HepG2 (cell line): Measurements from ENCODE around the gene HDAC4. TPM values are rescaled to one million over a fixed set of nuclear protein-coding genes. Genes with fewer than 3 reads are reported as not detected.
A peak's percentile ranks its signal among the peaks of the same experiment; 100 is the strongest.

ENCODE experiments used
- ATAC-seq: fragments of 200-7000 bp; cut with Tn5 transposase; 3 replicates; pipeline ENCODE4 v1.9.1; 2020; ENCODE audit warnings: mild to moderate bottlenecking, moderate library complexity
- BruUV-seq: library from RNA; stranded (reverse); fragments of 400-500 nt; replicated peaks from 2 replicates; lab custom pipeline; 2021; lab: Mats Ljungman, UMichigan
- CTCF ChIA-PET: fragments of 300-600 bp; formaldehyde crosslinking; extraction: SDS; loops from one replicate; lab custom pipeline; 2021; ENCODE audit warnings: low total read pairs, inconsistent platforms, low intra/inter-chr PET ratio; lab: Yijun Ruan, JAX
- POLR2A ChIA-PET: fragments of 350-600 bp; sonication (Branson Sonifier 250); formaldehyde crosslinking; loops from one replicate; lab custom pipeline; 2020; ENCODE audit warnings: antibody characterized with exemption, inconsistent platforms; lab: Yijun Ruan, JAX
- DNase-seq: peaks from one replicate; pipeline ENCODE4 v3.0.0-alpha.2; 2015; ENCODE audit warnings: low spot score
- FAIRE-seq: peaks from 3 replicates; lab custom pipeline; 2011; peaks lifted over from hg19 to GRCh38; lab: Jason Lieb, UNC
- H2AFZ ChIP-seq: one replicate; pipeline ENCODE4 v1.6.1; 2011; ENCODE audit warnings: low read length, inconsistent platforms
- H3K27ac ChIP-seq: fragments of 300-600 bp; 3 replicates; pipeline ENCODE4 v1.8.0; 2011; ENCODE audit warnings: mixed run types, mild to moderate bottlenecking, mixed read lengths, low read length, inconsistent platforms; ENCODE audit not compliant: insufficient read depth; ENCODE audit errors: extremely low read length
- H3K27me3 ChIP-seq, 2 experiments: fragments of 200-600 bp in 1 of 2; 2 replicates in 1 of 2; 3 replicates in 1 of 2; pipeline versions ENCODE4 v1.6.0 to v1.8.0; 2011; ENCODE audit warnings: low read length in 2 of 2, mild to moderate bottlenecking in 2 of 2, moderate library complexity in 2 of 2, inconsistent platforms in 1 of 2; ENCODE audit not compliant: insufficient read depth in 2 of 2, control insufficient read depth in 1 of 2
- H3K36me3 ChIP-seq, 2 experiments: fragments of 200-600 bp in 1 of 2; replicated peaks in 1 of 2; 2 replicates in 1 of 2; 3 replicates in 1 of 2; pipeline versions ENCODE4 v1.5.1 to v1.8.0; 2011; ENCODE audit warnings: low read length in 2 of 2, inconsistent platforms in 1 of 2; ENCODE audit not compliant: insufficient read depth in 2 of 2, control insufficient read depth in 1 of 2
- H3K4me1 ChIP-seq: 2 replicates; pipeline ENCODE4 v1.5.1; 2012; ENCODE audit warnings: low read length, inconsistent platforms; ENCODE audit not compliant: insufficient read depth
- H3K4me2 ChIP-seq: 2 replicates; pipeline ENCODE4 v1.6.0; 2011; ENCODE audit warnings: low read depth, low read length, inconsistent platforms
- H3K4me3 ChIP-seq, 3 experiments: fragments of 200-600 bp in 1 of 3; sonication (generic), shearing (Covaris generic) in 1 of 3; replicated peaks in 1 of 3; 2 replicates each; pipeline ENCODE4 v1.5.1; 2011 to 2016; ENCODE audit warnings: low read length in 3 of 3, inconsistent platforms in 2 of 3, low read depth in 2 of 3, mild to moderate bottlenecking in 2 of 3, control low read depth in 1 of 3, mixed read lengths in 1 of 3; ENCODE audit not compliant: insufficient read depth in 1 of 3
- H3K79me2 ChIP-seq: one replicate; pipeline ENCODE4 v1.6.1; 2011; ENCODE audit warnings: low read length, inconsistent platforms; ENCODE audit not compliant: insufficient read depth
- H3K9ac ChIP-seq: 2 replicates; pipeline ENCODE4 v1.6.0; 2011; ENCODE audit warnings: mild to moderate bottlenecking, low read depth, low read length, inconsistent platforms; ENCODE audit not compliant: insufficient read depth
- H3K9me3 ChIP-seq: 2 replicates; pipeline ENCODE4 v1.5.1; 2012; ENCODE audit warnings: mild to moderate bottlenecking, low read length
- H4K20me1 ChIP-seq: 2 replicates; pipeline ENCODE4 v1.6.0; 2011; ENCODE audit warnings: inconsistent platforms, mild to moderate bottlenecking, low read length, moderate library complexity; ENCODE audit not compliant: insufficient read depth
- FOXA1 ChIP-seq, 2 experiments: fragments of 450-650 bp in 1 of 2; sonication (generic) in 1 of 2; formaldehyde crosslinking in 1 of 2; IDR thresholded peaks; 2 replicates each; pipeline versions ENCODE4 v1.4.0 to v1.6.1; 2016 to 2020; ENCODE audit warnings: missing genetic modification reagents in 1 of 2
- FOXC1 ChIP-seq: sonication (generic); formaldehyde crosslinking; IDR thresholded peaks from 2 replicates; pipeline ENCODE4 v1.8.0; 2022; ENCODE audit warnings: mild to moderate bottlenecking, missing genetic modification reagents, borderline replicate concordance
- HNF4A ChIP-seq: sonication (generic); formaldehyde crosslinking; IDR thresholded peaks from 2 replicates; pipeline ENCODE4 v1.4.0; 2020; ENCODE audit warnings: missing genetic modification reagents
- NFKB2 ChIP-seq: sonication (generic); formaldehyde crosslinking; IDR thresholded peaks from 2 replicates; pipeline ENCODE4 v1.4.0; 2020; ENCODE audit warnings: missing genetic modification reagents, borderline replicate concordance
- PRMT3 ChIP-seq: sonication (generic); formaldehyde crosslinking; IDR thresholded peaks from 2 replicates; pipeline ENCODE4 v1.8.1; 2022; ENCODE audit warnings: low read depth, mild to moderate bottlenecking, moderate library complexity, missing genetic modification reagents, borderline replicate concordance
- SNAPC2 ChIP-seq: sonication (generic); formaldehyde crosslinking; IDR thresholded peaks from 2 replicates; pipeline ENCODE4 v1.8.1; 2022; ENCODE audit warnings: mild to moderate bottlenecking, missing genetic modification reagents
- TCF7L2 ChIP-seq: IDR thresholded peaks from 2 replicates; pipeline ENCODE4 v1.6.1; 2011; ENCODE audit warnings: mild to moderate bottlenecking, low read depth, low read length, moderate library complexity
- ZBTB1 ChIP-seq: sonication (generic); formaldehyde crosslinking; IDR thresholded peaks from 2 replicates; pipeline ENCODE4 v1.4.0; 2020; ENCODE audit warnings: missing genetic modification reagents, borderline replicate concordance
- ZNF441 ChIP-seq: sonication (generic); formaldehyde crosslinking; IDR thresholded peaks from 2 replicates; pipeline ENCODE4 v1.7.0; 2021; ENCODE audit warnings: missing genetic modification reagents, borderline replicate concordance
- ZNF619 ChIP-seq: sonication (generic); formaldehyde crosslinking; IDR thresholded peaks from 2 replicates; pipeline ENCODE4 v1.4.0; 2020; ENCODE audit warnings: mild to moderate bottlenecking, missing genetic modification reagents
- WGBS: methylation state at CpG from one replicate; pipeline ENCODE4 v1.1.6; 2017; ENCODE audit warnings: low lambda C conversion rate; 5-methylcytosine and 5-hydroxymethylcytosine counted together
- in situ Hi-C: cut with HindIII; loops from 2 replicates; pipeline ENCODE4 v1.10.0; 2017; ENCODE audit warnings: low pct_unique_long_range_greater_than_20kb; ENCODE audit not compliant: extremely low pct_ligation_motif_present
- intact Hi-C: fragments of 100-400 bp; cut with micrococcal nuclease; formaldehyde crosslinking; loops from one replicate; pipeline ENCODE4 v1.10.0; 2022; ENCODE audit not compliant: unreplicated experiment
- polyA plus RNA-seq, 8 experiments: library from polyadenylated mRNA; depleted of rRNA in 3 of 8; stranded (reverse) in 7 of 8; unstranded in 1 of 8; fragments of >200 nt; fragmentation: Illumina TruSeq in 4 of 8; extraction: Trizol in 4 of 8; gene quantifications; 2 replicates each; pipeline versions ENCODE4 v1.2.1 to v1.2.3, GENCODE V29; 2011 to 2016; ENCODE audit warnings: low read depth in 4 of 8, missing spikeins in 1 of 8, mixed read lengths in 1 of 8; ENCODE audit not compliant: insufficient read depth in 1 of 8
- total RNA-seq, 5 experiments: library from RNA; depleted of rRNA; stranded (reverse); fragments of >200 nt; fragmentation: Illumina TruSeq; extraction: Trizol; gene quantifications; 2 replicates each; pipeline ENCODE4 v1.2.3, GENCODE V29; 2016; ENCODE audit warnings: low read depth in 1 of 5
- TF ChIP-seq, protein P1 (sequence below): sonication (generic); formaldehyde crosslinking; IDR thresholded peaks from 2 replicates; pipeline ENCODE4 v1.5.0; 2020; ENCODE audit warnings: mild to moderate bottlenecking, missing genetic modification reagents, moderate library complexity
- TF ChIP-seq, protein P2 (sequence below): sonication (generic); formaldehyde crosslinking; IDR thresholded peaks from 2 replicates; pipeline ENCODE4 v1.8.0; 2022; ENCODE audit warnings: mild to moderate bottlenecking, missing genetic modification reagents; ENCODE audit not compliant: insufficient replicate concordance

The HDAC4 gene
- total and polyA plus RNA-seq, 2 of the 13 experiments (the other 11 are each of a cell fraction or from before 2014, with no cell fraction given) = 10.1 to 11.5 TPM

DNA sequence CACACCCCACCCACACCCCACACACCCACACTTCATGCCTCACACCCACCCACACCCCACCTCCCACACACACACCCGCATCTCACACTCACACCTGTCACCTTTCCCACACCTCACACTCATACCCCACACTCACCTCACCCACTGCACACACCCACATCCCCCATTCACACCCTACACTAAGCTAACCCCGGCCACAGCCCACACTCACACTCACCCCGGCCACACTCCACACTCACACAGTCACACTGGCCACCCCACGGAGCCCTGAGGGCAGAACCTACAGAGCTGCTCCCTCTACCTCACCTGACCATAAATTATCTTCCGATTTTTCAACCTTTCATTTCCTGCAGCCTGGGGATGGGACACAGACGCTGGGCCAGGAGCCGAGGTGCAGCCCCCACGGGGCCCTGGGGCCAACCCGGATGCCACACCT is 241.3 kb downstream of the HDAC4 start:
- Histone ChIP-seq H3K27me3 (no peaks in the 10 kb centered on the region), H3K4me1 (no peaks in the 10 kb centered on the region), H3K9me3 (no peaks in the 10 kb centered on the region), H4K20me1 (no peaks in the 10 kb centered on the region; the same call in 1 of the 2 replicates), H2AFZ (no peak overlapping the region), H3K4me2 (no peak overlapping the region), H3K36me3 (peaks cover 24 to 44% of the 10 kb centered on the region in 2 experiments), H3K9ac (no peak overlapping the region), H3K79me2 (no peaks in the 10 kb centered on the region), H3K4me3 (no peak overlapping the region), H3K27ac (no peak overlapping the region)
- DNase-seq = no peak
- BruUV-seq = no TSS peak
- no peak for ATAC-seq
- TF ChIP-seq FOXC1 = no peak
- no peak for TF ChIP-seq ZBTB1 (CRISPR knock-in tag)
- no peak for TF ChIP-seq ZNF441
- 95% methylated on average over 9 of the region's 9 CpGs for WGBS
- intact Hi-C loops = no loop called here
- ChIA-PET CTCF (no interaction called here), POLR2A (no interaction called here)
- no peak for FAIRE-seq
- in situ Hi-C loops = no loop called here

DNA sequence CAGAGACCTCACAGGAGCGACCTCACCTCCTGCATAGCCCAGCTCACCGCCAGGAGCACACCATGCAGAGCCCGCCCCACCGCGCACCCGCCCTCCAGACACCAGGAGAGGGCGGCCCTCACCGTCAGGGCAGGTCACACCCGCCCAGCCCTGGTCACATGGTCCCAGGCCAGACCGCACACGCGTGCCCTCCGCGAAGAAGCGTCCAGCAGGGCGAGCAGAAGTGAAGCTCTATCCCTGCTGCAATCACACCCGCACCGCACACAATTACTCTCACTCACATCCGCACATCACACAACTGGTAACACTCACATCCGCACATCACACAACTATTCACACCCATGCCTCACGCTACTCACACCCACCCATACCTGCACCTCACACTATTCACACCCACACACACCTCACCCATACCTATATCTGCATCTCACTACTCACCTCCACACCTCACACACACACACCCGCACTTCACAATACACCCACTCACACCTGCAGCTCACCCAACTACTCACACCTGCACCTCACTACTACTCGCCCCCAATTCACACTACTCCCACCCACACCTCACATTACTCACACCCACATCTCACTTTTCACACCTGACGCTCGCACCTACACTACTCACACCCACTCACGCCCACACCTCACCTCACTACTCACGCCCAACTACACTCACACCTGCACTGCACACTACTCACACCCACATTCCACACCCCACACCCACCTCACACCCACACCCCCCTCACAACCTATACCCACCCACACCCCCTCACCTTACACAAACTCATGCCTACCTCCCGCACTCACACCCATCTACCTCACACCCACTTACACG is 242.0 kb downstream of the HDAC4 start:
- ChIA-PET CTCF (no interaction called here), POLR2A (no interaction called here)
- no peaks in the 10 kb centered on the region for H3K4me1 ChIP-seq
- FAIRE-seq (no peak), ATAC-seq (0 out of 3 replicates have a peak, but pooled peaks have one; percentile 10), DNase-seq (no peak)
- H3K9me3 ChIP-seq = no peaks in the 10 kb centered on the region
- no peaks in the 10 kb centered on the region for H3K27me3 ChIP-seq
- H4K20me1 ChIP-seq = no peaks in the 10 kb centered on the region; the same call in 1 of the 2 replicates
- H3K4me2 ChIP-seq = no peak overlapping the region
- intact Hi-C loops (no loop called here), in situ Hi-C loops (no loop called here)
- no peak overlapping the region for H2AFZ ChIP-seq
- no peaks in the 10 kb centered on the region for H3K79me2 ChIP-seq
- 97% methylated on average over 29 of the region's 29 CpGs for WGBS
- H3K4me3 ChIP-seq = no peak overlapping the region
- H3K9ac ChIP-seq = no peak overlapping the region
- H3K27ac ChIP-seq = no peak overlapping the region
- H3K36me3 ChIP-seq = peaks cover 27 to 49% of the 10 kb centered on the region in 2 experiments
- BruUV-seq = no TSS peak
- peak; percentile 12; the same call in 1 of the 2 replicates for TF ChIP-seq FOXA1 (IDR thresholded peaks at IDR 0.05)
- no peak for TF ChIP-seq FOXA1 (CRISPR knock-in tag; IDR thresholded peaks at IDR 0.05)
- TF ChIP-seq SNAPC2 (CRISPR knock-in tag) = no peak
- TF ChIP-seq PRMT3 (CRISPR knock-in tag) = no peak
- TF ChIP-seq, protein P1, sequence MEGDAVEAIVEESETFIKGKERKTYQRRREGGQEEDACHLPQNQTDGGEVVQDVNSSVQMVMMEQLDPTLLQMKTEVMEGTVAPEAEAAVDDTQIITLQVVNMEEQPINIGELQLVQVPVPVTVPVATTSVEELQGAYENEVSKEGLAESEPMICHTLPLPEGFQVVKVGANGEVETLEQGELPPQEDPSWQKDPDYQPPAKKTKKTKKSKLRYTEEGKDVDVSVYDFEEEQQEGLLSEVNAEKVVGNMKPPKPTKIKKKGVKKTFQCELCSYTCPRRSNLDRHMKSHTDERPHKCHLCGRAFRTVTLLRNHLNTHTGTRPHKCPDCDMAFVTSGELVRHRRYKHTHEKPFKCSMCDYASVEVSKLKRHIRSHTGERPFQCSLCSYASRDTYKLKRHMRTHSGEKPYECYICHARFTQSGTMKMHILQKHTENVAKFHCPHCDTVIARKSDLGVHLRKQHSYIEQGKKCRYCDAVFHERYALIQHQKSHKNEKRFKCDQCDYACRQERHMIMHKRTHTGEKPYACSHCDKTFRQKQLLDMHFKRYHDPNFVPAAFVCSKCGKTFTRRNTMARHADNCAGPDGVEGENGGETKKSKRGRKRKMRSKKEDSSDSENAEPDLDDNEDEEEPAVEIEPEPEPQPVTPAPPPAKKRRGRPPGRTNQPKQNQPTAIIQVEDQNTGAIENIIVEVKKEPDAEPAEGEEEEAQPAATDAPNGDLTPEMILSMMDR (CRISPR knock-in tag) = no peak
- TF ChIP-seq TCF7L2 = no peak
- TF ChIP-seq, protein P2, sequence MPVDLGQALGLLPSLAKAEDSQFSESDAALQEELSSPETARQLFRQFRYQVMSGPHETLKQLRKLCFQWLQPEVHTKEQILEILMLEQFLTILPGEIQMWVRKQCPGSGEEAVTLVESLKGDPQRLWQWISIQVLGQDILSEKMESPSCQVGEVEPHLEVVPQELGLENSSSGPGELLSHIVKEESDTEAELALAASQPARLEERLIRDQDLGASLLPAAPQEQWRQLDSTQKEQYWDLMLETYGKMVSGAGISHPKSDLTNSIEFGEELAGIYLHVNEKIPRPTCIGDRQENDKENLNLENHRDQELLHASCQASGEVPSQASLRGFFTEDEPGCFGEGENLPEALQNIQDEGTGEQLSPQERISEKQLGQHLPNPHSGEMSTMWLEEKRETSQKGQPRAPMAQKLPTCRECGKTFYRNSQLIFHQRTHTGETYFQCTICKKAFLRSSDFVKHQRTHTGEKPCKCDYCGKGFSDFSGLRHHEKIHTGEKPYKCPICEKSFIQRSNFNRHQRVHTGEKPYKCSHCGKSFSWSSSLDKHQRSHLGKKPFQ (CRISPR knock-in tag) = peak; percentile 89
- TF ChIP-seq NFKB2 (CRISPR knock-in tag) = no peak
- TF ChIP-seq HNF4A (CRISPR knock-in tag) = no peak
- TF ChIP-seq ZNF619 (CRISPR knock-in tag) = no peak
